Liver (tissue), 9 donors: ENCODE data around the gene SLC22A3. TPM values are rescaled to one million over a fixed set of nuclear protein-coding genes. Genes with fewer than 3 reads are reported as not detected.

ENCODE experiments used
- DNase-seq: peaks from one replicate; pipeline ENCODE4 v3.0.0-alpha.2; 2017; ENCODE audit warnings: low spot score
- H3K27ac ChIP-seq, 2 donors: one replicate each; pipeline ENCODE4 v1.7.0; 2013; ENCODE audit warnings: inconsistent platforms in 2 of 2, low read length in 2 of 2, control low read depth in 1 of 2, low read depth in 1 of 2, mild to moderate bottlenecking in 1 of 2
- H3K27me3 ChIP-seq, 4 donors: one replicate each; pipeline versions ENCODE4 v1.6.1 to v1.7.0; 2013; ENCODE audit warnings: low read length in 3 of 4, inconsistent platforms in 1 of 4, mild to moderate bottlenecking in 1 of 4, moderate library complexity in 1 of 4; ENCODE audit not compliant: control insufficient read depth in 4 of 4, insufficient read depth in 4 of 4
- H3K36me3 ChIP-seq, 4 donors: one replicate each; pipeline versions ENCODE4 v1.6.1 to v1.7.0; 2013; ENCODE audit warnings: low read length in 3 of 4, mild to moderate bottlenecking in 3 of 4, low read depth in 1 of 4, moderate library complexity in 1 of 4; ENCODE audit not compliant: control insufficient read depth in 4 of 4, insufficient read depth in 3 of 4
- H3K4me1 ChIP-seq, 4 donors: one replicate each; pipeline versions ENCODE4 v1.6.1 to v1.7.0; 2013; ENCODE audit warnings: low read length in 3 of 4, mild to moderate bottlenecking in 3 of 4, moderate library complexity in 1 of 4; ENCODE audit not compliant: control insufficient read depth in 4 of 4, insufficient read depth in 4 of 4
- H3K4me3 ChIP-seq, 3 donors: one replicate each; pipeline versions ENCODE4 v1.6.1 to v1.7.0; 2013; ENCODE audit warnings: low read length in 3 of 3, control low read depth in 1 of 3, low read depth in 1 of 3, mild to moderate bottlenecking in 1 of 3
- H3K9ac ChIP-seq, 2 donors: one replicate each; pipeline ENCODE4 v1.7.0; 2013; ENCODE audit warnings: low read length in 2 of 2, mild to moderate bottlenecking in 2 of 2, moderate library complexity in 2 of 2, control low read depth in 1 of 2, low read depth in 1 of 2
- H3K9me3 ChIP-seq, 4 donors: one replicate each; pipeline versions ENCODE4 v1.6.1 to v1.7.0; 2013; ENCODE audit warnings: low read length in 3 of 4; ENCODE audit not compliant: control insufficient read depth in 4 of 4
- ATF3 ChIP-seq: IDR thresholded peaks from 2 replicates; pipeline ENCODE4 v1.6.1; 2016; ENCODE audit warnings: antibody characterized with exemption
- CTCF ChIP-seq: fragments of 150-350 bp; IDR thresholded peaks from 2 replicates; pipeline ENCODE4 v1.5.1; 2017; ENCODE audit warnings: improper control_type of control experiment, low read depth, low read length; ENCODE audit not compliant: missing input control
- FOXA1 ChIP-seq: IDR thresholded peaks from 2 replicates; pipeline ENCODE4 v1.6.1; 2016; ENCODE audit warnings: antibody characterized with exemption
- FOXA2 ChIP-seq: IDR thresholded peaks from 2 replicates; pipeline ENCODE4 v1.6.1; 2016; ENCODE audit warnings: antibody characterized with exemption
- GABPA ChIP-seq, 2 donors: IDR thresholded peaks in 1 of 2; conservative IDR thresholded peaks in 1 of 2; 2 replicates each; pipeline ENCODE4 v1.6.1; 2016; ENCODE audit warnings: antibody characterized with exemption in 2 of 2, mild to moderate bottlenecking in 1 of 2, moderate library complexity in 1 of 2
- HNF4G ChIP-seq: IDR thresholded peaks from 2 replicates; pipeline ENCODE4 v1.6.1; 2016; ENCODE audit warnings: antibody characterized with exemption
- JUND ChIP-seq, 2 donors: IDR thresholded peaks; 2 replicates each; pipeline ENCODE4 v1.6.1; 2016; ENCODE audit warnings: antibody characterized with exemption in 2 of 2
- MAX ChIP-seq: IDR thresholded peaks from 2 replicates; pipeline ENCODE4 v1.6.1; 2016; ENCODE audit warnings: antibody characterized with exemption
- NR2F2 ChIP-seq: IDR thresholded peaks from 2 replicates; pipeline ENCODE4 v1.6.1; 2016; ENCODE audit warnings: antibody characterized with exemption
- RAD21 ChIP-seq, 2 donors: IDR thresholded peaks; 2 replicates each; pipeline ENCODE4 v1.6.1; 2016; ENCODE audit warnings: antibody characterized with exemption in 2 of 2, mild to moderate bottlenecking in 2 of 2
- REST ChIP-seq: IDR thresholded peaks from 2 replicates; pipeline ENCODE4 v1.6.1; 2016; ENCODE audit warnings: antibody characterized with exemption, mild to moderate bottlenecking
- RXRA ChIP-seq, 2 donors: IDR thresholded peaks; 2 replicates each; pipeline ENCODE4 v1.6.1; 2017 to 2018; ENCODE audit warnings: antibody characterized with exemption in 2 of 2, mild to moderate bottlenecking in 1 of 2
- YY1 ChIP-seq: IDR thresholded peaks from 2 replicates; pipeline ENCODE4 v1.6.1; 2016; ENCODE audit warnings: antibody characterized with exemption, mild to moderate bottlenecking
- ZBTB33 ChIP-seq: IDR thresholded peaks from 2 replicates; pipeline ENCODE4 v1.6.1; 2016; ENCODE audit warnings: antibody characterized with exemption
- WGBS: extraction: QIAGEN DNeasy Blood & Tissue Kit; methylation state at CpG from one replicate; pipeline ENCODE4 v1.1.7; 2013; 5-methylcytosine and 5-hydroxymethylcytosine counted together
- polyA plus RNA-seq, 2 donors: library from polyadenylated mRNA; stranded (reverse) in 1 of 2; unstranded in 1 of 2; fragments of 200-250 nt in 1 of 2; fragments of >200 nt in 1 of 2; fragmentation: Nextera tagmentation in 1 of 2; extraction: Ambion mirVana in 1 of 2; gene quantifications; one replicate each; pipeline versions ENCODE4 v1.2.1 to v1.2.3, GENCODE V29; 2013 to 2015
- total RNA-seq, 2 donors: library from RNA; depleted of rRNA; stranded (reverse); fragments of >200 nt; gene quantifications; one replicate each; pipeline ENCODE4 v1.2.3, GENCODE V29; 2014
- donor health status: healthy.
- donor health status: healthy.
- donor health status: healthy.
- donor health status: healthy.
- donor health status: healthy.

Gene SLC22A3
- total and polyA plus RNA-seq, 4 donors, result 7.6 to 40.9 (median 19.4) TPM

- no peak for TF ChIP-seq NR2F2
- TF ChIP-seq FOXA2, result no peak
- Histone ChIP-seq H3K4me3 (no peak overlapping the region), H3K27me3 (no peaks in the 10 kb centered on the region), H3K36me3 (no peaks in the 10 kb centered on the region), H3K27ac (no peak overlapping the region), H3K4me1 (peaks cover 7 to 18% (median 16%) of the 10 kb centered on the region in 4 donors), H3K9me3 (no peaks in the 10 kb centered on the region), H3K9ac (no peak overlapping the region)
- 82% methylated on average over 9 of the region's 9 CpGs for WGBS
- DNase-seq, result no peak
Observed at GRCh38 chr6:160428818-160429619, 80.8 kb downstream of the SLC22A3 start.

GRCh38 chr6:160429620-160429895 is 81.4 kb downstream of the SLC22A3 start:
- no peak for DNase-seq
- WGBS, result 89% methylated on average over 4 of the region's 4 CpGs
- no peak overlapping the region for H3K4me3 ChIP-seq
- H3K9ac ChIP-seq, result no peak overlapping the region
- H3K36me3 ChIP-seq, result no peaks in the 10 kb centered on the region
- no peak overlapping the region for H3K27ac ChIP-seq
- TF ChIP-seq REST, result no peak
- TF ChIP-seq ATF3, result no peak
- no peak for TF ChIP-seq MAX
- TF ChIP-seq JUND (IDR thresholded peaks at IDR 0.05), result no peak
- TF ChIP-seq HNF4G, result no peak
- no peak for TF ChIP-seq RAD21 (IDR thresholded peaks at IDR 0.05)
- TF ChIP-seq FOXA1, result no peak
- TF ChIP-seq YY1, result no peak
- H3K4me1 ChIP-seq, result peaks cover 7 to 18% (median 16%) of the 10 kb centered on the region in 4 donors
- H3K27me3 ChIP-seq, result no peaks in the 10 kb centered on the region
- H3K9me3 ChIP-seq, result no peaks in the 10 kb centered on the region

- H3K9me3 ChIP-seq, result no peaks in the 10 kb centered on the region
- WGBS, result 83% methylated on average over 4 of the region's 4 CpGs
- H3K27ac ChIP-seq, result no peak overlapping the region
- H3K4me3 ChIP-seq, result no peak overlapping the region
- no peak for TF ChIP-seq YY1
- no peak for TF ChIP-seq ATF3
- TF ChIP-seq ZBTB33, result no peak
- TF ChIP-seq RAD21 (IDR thresholded peaks at IDR 0.05), result no peak
- TF ChIP-seq FOXA2, result no peak
- TF ChIP-seq RXRA (IDR thresholded peaks at IDR 0.05), result no peak
- no peak for TF ChIP-seq FOXA1
- TF ChIP-seq NR2F2, result no peak
- TF ChIP-seq GABPA (IDR thresholded peaks at IDR 0.05 in 1 of 2, conservative IDR thresholded peaks at IDR 0.05 in 1 of 2), result no peak
- TF ChIP-seq CTCF, result no peak
- no peak for TF ChIP-seq MAX
- no peaks in the 10 kb centered on the region for H3K36me3 ChIP-seq
- DNase-seq, result no peak
- peaks cover 7 to 18% (median 16%) of the 10 kb centered on the region in 4 donors for H3K4me1 ChIP-seq
- H3K27me3 ChIP-seq, result no peaks in the 10 kb centered on the region
- H3K9ac ChIP-seq, result no peak overlapping the region
Observed at GRCh38 chr6:160430203-160430602, 82.0 kb downstream of the SLC22A3 start.
